Thymus (tissue), 11 donors: ENCODE results near the gene C11orf42. TPM values are rescaled to one million over a fixed set of nuclear protein-coding genes. Genes with fewer than 3 reads are reported as not detected.

Source experiments
- DNase-seq, 9 donors: peaks; one replicate each; pipeline ENCODE4 v3.0.0-alpha.2; 2013; ENCODE audit warnings: low spot score in 9 of 9, low read depth in 6 of 9, missing footprints in 1 of 9
- H3K27ac ChIP-seq, 2 donors: one replicate each; pipeline ENCODE4 v1.5.1; 2013; ENCODE audit warnings: control low read depth in 1 of 2, low read depth in 1 of 2, low read length in 1 of 2, mild to moderate bottlenecking in 1 of 2, moderate library complexity in 1 of 2
- H3K27me3 ChIP-seq, 2 donors: one replicate each; pipeline ENCODE4 v1.5.1; 2013; ENCODE audit warnings: low read length in 1 of 2; ENCODE audit not compliant: control insufficient read depth in 2 of 2, insufficient read depth in 1 of 2
- H3K36me3 ChIP-seq, 2 donors: one replicate each; pipeline ENCODE4 v1.5.1; 2013; ENCODE audit warnings: low read length in 1 of 2, mild to moderate bottlenecking in 1 of 2, moderate library complexity in 1 of 2; ENCODE audit not compliant: control insufficient read depth in 2 of 2, insufficient read depth in 2 of 2
- H3K4me1 ChIP-seq, 2 donors: one replicate each; pipeline ENCODE4 v1.5.1; 2013; ENCODE audit warnings: low read length in 2 of 2; ENCODE audit not compliant: control insufficient read depth in 2 of 2, insufficient read depth in 2 of 2
- H3K4me3 ChIP-seq, 2 donors: one replicate each; pipeline ENCODE4 v1.5.1; 2013; ENCODE audit warnings: low read length in 2 of 2, control low read depth in 1 of 2, mild to moderate bottlenecking in 1 of 2
- H3K9me3 ChIP-seq, 2 donors: one replicate each; pipeline ENCODE4 v1.5.1; 2013; ENCODE audit warnings: low read length in 1 of 2, mild to moderate bottlenecking in 1 of 2; ENCODE audit not compliant: control insufficient read depth in 2 of 2, insufficient read depth in 1 of 2
- WGBS: extraction: QIAGEN DNeasy Blood & Tissue Kit; methylation state at CpG from one replicate; pipeline ENCODE4 v1.1.7; 2013; 5-methylcytosine and 5-hydroxymethylcytosine counted together
- polyA plus RNA-seq: library from polyadenylated mRNA; stranded (reverse); fragments of 200-250 nt; gene quantifications from one replicate; pipeline ENCODE4 v1.2.3, GENCODE V29; 2013
- total RNA-seq: library from RNA; stranded (reverse); fragments of 120-200 nt; gene quantifications from one replicate; pipeline ENCODE4 v1.2.4, GENCODE V29; 2013
- donor health status: healthy.

C11orf42 gene
- total and polyA plus RNA-seq, 2 donors, result not detected

- H3K36me3 ChIP-seq, result no peaks in the 10 kb centered on the region
- no peak for DNase-seq
- no peak overlapping the region for H3K4me3 ChIP-seq
- H3K27ac ChIP-seq, result no peak overlapping the region
- H3K9me3 ChIP-seq, result no peaks in the 10 kb centered on the region
- H3K27me3 ChIP-seq, result peaks cover 40 to 74% of the 10 kb centered on the region in 2 donors
- WGBS, result 53% methylated on average over 5 of the region's 5 CpGs
- H3K4me1 ChIP-seq, result peaks cover 0 to 4% of the 10 kb centered on the region in 2 donors
Observed at GRCh38 chr11:6260207-6260726, 54.9 kb downstream of the C11orf42 start.

Other genes with a start within 250 kb of the C11orf42 start
- not detected for gene OR56A5, start 237.1 kb upstream of the C11orf42 start, total RNA-seq
- gene OR56A5, start 237.1 kb upstream of the C11orf42 start, polyA plus RNA-seq, result not detected
- gene OR52L1, start 218.6 kb upstream of the C11orf42 start, total RNA-seq, result not detected
- gene OR52L1, start 218.6 kb upstream of the C11orf42 start, polyA plus RNA-seq, result not detected
- not detected for gene OR56A4, start 198.6 kb upstream of the C11orf42 start, total RNA-seq
- gene OR56A4, start 198.6 kb upstream of the C11orf42 start, polyA plus RNA-seq, result not detected
- not detected for gene OR56A1, start 174.8 kb upstream of the C11orf42 start, total RNA-seq
- gene OR56A1, start 174.8 kb upstream of the C11orf42 start, polyA plus RNA-seq, result 0.05 TPM
- gene OR56B4, start 97.9 kb upstream of the C11orf42 start, total RNA-seq, result not detected
- not detected for gene OR56B4, start 97.9 kb upstream of the C11orf42 start, polyA plus RNA-seq
- not detected for gene OR52B2, start 35.2 kb upstream of the C11orf42 start, total RNA-seq
- not detected for gene OR52B2, start 35.2 kb upstream of the C11orf42 start, polyA plus RNA-seq
- not detected for gene OR52W1, start 6.3 kb upstream of the C11orf42 start, total RNA-seq
- gene OR52W1, start 6.3 kb upstream of the C11orf42 start, polyA plus RNA-seq, result 0.02 TPM
- 13.0 TPM for gene FHIP1B, start 29.1 kb downstream of the C11orf42 start, total RNA-seq
- 68.2 TPM for gene FHIP1B, start 29.1 kb downstream of the C11orf42 start, polyA plus RNA-seq
- 0.05 TPM for gene CNGA4, start 33.5 kb downstream of the C11orf42 start, total RNA-seq
- 0.27 TPM for gene CNGA4, start 33.5 kb downstream of the C11orf42 start, polyA plus RNA-seq
- gene CCKBR, start 54.3 kb downstream of the C11orf42 start, total RNA-seq, result not detected
- 0.11 TPM for gene CCKBR, start 54.3 kb downstream of the C11orf42 start, polyA plus RNA-seq
- gene CAVIN3, start 114.9 kb downstream of the C11orf42 start, total RNA-seq, result 7.5 TPM
- 22.5 TPM for gene CAVIN3, start 114.9 kb downstream of the C11orf42 start, polyA plus RNA-seq
- gene SMPD1, start 184.9 kb downstream of the C11orf42 start, total RNA-seq, result 17.4 TPM
- gene SMPD1, start 184.9 kb downstream of the C11orf42 start, polyA plus RNA-seq, result 68.8 TPM
- gene APBB1, start 213.5 kb downstream of the C11orf42 start, total RNA-seq, result 47.0 TPM
- 70.6 TPM for gene APBB1, start 213.5 kb downstream of the C11orf42 start, polyA plus RNA-seq
- 0.38 TPM for gene HPX, start 235.4 kb downstream of the C11orf42 start, total RNA-seq
- 1.9 TPM for gene HPX, start 235.4 kb downstream of the C11orf42 start, polyA plus RNA-seq